Lower leg skin (tissue), 3 donors: ENCODE measurements around the gene GSTCD.

Experiments
- POLR2A ChIP-seq, 2 donors: fragments of 450-650 bp; IDR thresholded peaks; one replicate each; pipeline ENCODE4 v1.6.1; 2016 to 2017; ENCODE audit warnings: antibody characterized with exemption in 2 of 2, mild to moderate bottlenecking in 1 of 2, moderate library complexity in 1 of 2
- TF ChIP-seq, protein P1 (sequence below), 3 donors: fragments of 450-650 bp; IDR thresholded peaks; one replicate each; pipeline ENCODE4 v1.5.1; 2016; ENCODE audit warnings: antibody characterized with exemption in 3 of 3, mild to moderate bottlenecking in 3 of 3, moderate library complexity in 2 of 3

- TF ChIP-seq, protein P1, sequence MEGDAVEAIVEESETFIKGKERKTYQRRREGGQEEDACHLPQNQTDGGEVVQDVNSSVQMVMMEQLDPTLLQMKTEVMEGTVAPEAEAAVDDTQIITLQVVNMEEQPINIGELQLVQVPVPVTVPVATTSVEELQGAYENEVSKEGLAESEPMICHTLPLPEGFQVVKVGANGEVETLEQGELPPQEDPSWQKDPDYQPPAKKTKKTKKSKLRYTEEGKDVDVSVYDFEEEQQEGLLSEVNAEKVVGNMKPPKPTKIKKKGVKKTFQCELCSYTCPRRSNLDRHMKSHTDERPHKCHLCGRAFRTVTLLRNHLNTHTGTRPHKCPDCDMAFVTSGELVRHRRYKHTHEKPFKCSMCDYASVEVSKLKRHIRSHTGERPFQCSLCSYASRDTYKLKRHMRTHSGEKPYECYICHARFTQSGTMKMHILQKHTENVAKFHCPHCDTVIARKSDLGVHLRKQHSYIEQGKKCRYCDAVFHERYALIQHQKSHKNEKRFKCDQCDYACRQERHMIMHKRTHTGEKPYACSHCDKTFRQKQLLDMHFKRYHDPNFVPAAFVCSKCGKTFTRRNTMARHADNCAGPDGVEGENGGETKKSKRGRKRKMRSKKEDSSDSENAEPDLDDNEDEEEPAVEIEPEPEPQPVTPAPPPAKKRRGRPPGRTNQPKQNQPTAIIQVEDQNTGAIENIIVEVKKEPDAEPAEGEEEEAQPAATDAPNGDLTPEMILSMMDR (IDR thresholded peaks at IDR 0.05): no peak
- TF ChIP-seq POLR2A (IDR thresholded peaks at IDR 0.05): no peak
These were observed 46.8 kb downstream of the GSTCD start for GRCh38 chr4:105755375-105755774.
